ENCODE measurements around the gene CILP2.

DNA sequence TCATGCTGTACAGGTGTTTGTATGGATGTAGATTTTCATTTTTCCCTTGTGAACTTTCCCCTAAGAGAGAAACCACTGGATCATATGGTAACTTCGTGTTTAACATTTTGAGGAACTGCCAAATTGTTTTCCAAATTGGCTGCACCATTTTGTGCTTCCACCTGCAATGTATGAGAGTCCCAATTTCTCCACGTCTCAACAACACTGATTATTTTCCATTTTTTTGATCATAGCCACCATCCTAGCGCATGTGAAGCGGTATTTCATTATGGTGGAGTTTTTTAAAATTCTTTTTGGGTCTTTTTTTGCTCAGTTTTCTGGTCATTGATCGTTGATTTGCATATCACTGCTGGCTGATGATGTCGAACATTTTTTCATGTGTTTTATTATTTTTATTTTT, 17.1 kb upstream of the CILP2 start:
- TF ChIP-seq EZH2 (IDR thresholded peaks at IDR 0.05; ENCODE audit: borderline replicate concordance, low read length): no peak
- TF ChIP-seq, protein P1, sequence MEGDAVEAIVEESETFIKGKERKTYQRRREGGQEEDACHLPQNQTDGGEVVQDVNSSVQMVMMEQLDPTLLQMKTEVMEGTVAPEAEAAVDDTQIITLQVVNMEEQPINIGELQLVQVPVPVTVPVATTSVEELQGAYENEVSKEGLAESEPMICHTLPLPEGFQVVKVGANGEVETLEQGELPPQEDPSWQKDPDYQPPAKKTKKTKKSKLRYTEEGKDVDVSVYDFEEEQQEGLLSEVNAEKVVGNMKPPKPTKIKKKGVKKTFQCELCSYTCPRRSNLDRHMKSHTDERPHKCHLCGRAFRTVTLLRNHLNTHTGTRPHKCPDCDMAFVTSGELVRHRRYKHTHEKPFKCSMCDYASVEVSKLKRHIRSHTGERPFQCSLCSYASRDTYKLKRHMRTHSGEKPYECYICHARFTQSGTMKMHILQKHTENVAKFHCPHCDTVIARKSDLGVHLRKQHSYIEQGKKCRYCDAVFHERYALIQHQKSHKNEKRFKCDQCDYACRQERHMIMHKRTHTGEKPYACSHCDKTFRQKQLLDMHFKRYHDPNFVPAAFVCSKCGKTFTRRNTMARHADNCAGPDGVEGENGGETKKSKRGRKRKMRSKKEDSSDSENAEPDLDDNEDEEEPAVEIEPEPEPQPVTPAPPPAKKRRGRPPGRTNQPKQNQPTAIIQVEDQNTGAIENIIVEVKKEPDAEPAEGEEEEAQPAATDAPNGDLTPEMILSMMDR (conservative IDR thresholded peaks at IDR 0.05 in 1 of 2, IDR thresholded peaks at IDR 0.05 in 1 of 2; ENCODE audit: extremely low read depth in 1 of 2, insufficient read depth in 1 of 2, low read depth in 1 of 2, low read length in 2 of 2): no peak
